Fibroblast of villous mesenchyme (primary cell): ENCODE measurements around the gene CDC14C. TPM values are rescaled to one million over a fixed set of nuclear protein-coding genes. Genes with fewer than 3 reads are reported as not detected.
A peak's percentile ranks its signal among the peaks of the same experiment; 100 is the strongest.

ENCODE experiments used
- DNase-seq: peaks from one replicate; pipeline ENCODE4 v3.0.0-alpha.2; 2010; ENCODE audit warnings: low read depth
- H3K4me3 ChIP-seq: 2 replicates; pipeline ENCODE4 v1.5.1; 2011; ENCODE audit warnings: low read depth, mild to moderate bottlenecking, low read length
- CTCF ChIP-seq: IDR thresholded peaks from 2 replicates; pipeline ENCODE4 v1.5.1; 2012; ENCODE audit warnings: low read depth, mild to moderate bottlenecking, low read length; ENCODE audit not compliant: insufficient read depth
- total RNA-seq: library from RNA; depleted of rRNA; stranded (reverse); fragments of >200 nt; gene quantifications from 2 replicates; pipeline ENCODE4 v1.2.3, GENCODE V29; 2012

CDC14C gene
- total RNA-seq, 1 donor: under 0.01 TPM

GRCh38 chr7:48938539-48939295 is 14.4 kb downstream of the CDC14C start:
- no peak overlapping the region for H3K4me3 ChIP-seq
- no peak for TF ChIP-seq CTCF
- DNase-seq: peak; percentile 57

- H3K4me3 ChIP-seq: no peak overlapping the region
- no peak for DNase-seq
- TF ChIP-seq CTCF: no peak
Measured at GRCh38 chr7:48943279-48943990, 19.1 kb downstream of the CDC14C start.

- DNase-seq: no peak
- H3K4me3 ChIP-seq: no peak overlapping the region
- TF ChIP-seq CTCF: no peak
Measured at GRCh38 chr7:48955916-48956315, 31.6 kb downstream of the CDC14C start.

- no peak for DNase-seq
- TF ChIP-seq CTCF: no peak
Measured at GRCh38 chr7:48959676-48960075, 35.3 kb downstream of the CDC14C start.

GRCh38 chr7:48962821-48963505 is 38.6 kb downstream of the CDC14C start:
- DNase-seq: no peak
- H3K4me3 ChIP-seq: no peak overlapping the region
- TF ChIP-seq CTCF: no peak

More at GRCh38 chr7:48959676-48960075, 35.3 kb downstream of the CDC14C start:
- no peak overlapping the region for H3K4me3 ChIP-seq

GRCh38 chr7:48964074-48964473 is 39.7 kb downstream of the CDC14C start:
- H3K4me3 ChIP-seq: no peak overlapping the region
- no peak for TF ChIP-seq CTCF
- no peak for DNase-seq
